Renal cortical epithelial cell (primary cell): ENCODE results near the gene GRM6. TPM values are rescaled to one million over a fixed set of nuclear protein-coding genes. Genes with fewer than 3 reads are reported as not detected.

Experiments
- DNase-seq: peaks from one replicate; pipeline ENCODE4 v3.0.0-alpha.2; 2011; ENCODE audit warnings: low read depth
- total RNA-seq: library from RNA; depleted of rRNA; stranded (reverse); fragments of >200 nt; gene quantifications from 2 replicates; pipeline ENCODE4 v1.2.3, GENCODE V29; 2014

GRM6 gene
- not detected in 2 replicates for total RNA-seq

GRCh38 chr5:178994580-178995340 is at the start of gene GRM6:
GRM6 (minus strand) TSS chr5:178995320; CDS start chr5:178994944, 376 bp downstream.
- no peak for DNase-seq

- DNase-seq = no peak
These were observed 49.6 kb upstream of the GRM6 start for GRCh38 chr5:179044765-179045164.

GRCh38 chr5:179033004-179033580 is 38.0 kb upstream of the GRM6 start:
- DNase-seq = no peak

GRCh38 chr5:179023528-179024189 is 28.5 kb upstream of the GRM6 start, which contains the start of gene ZNF879:
ZNF879 (plus strand) TSS chr5:179023804; CDS start chr5:179025005, 1,201 bp downstream.
- DNase-seq = peak; percentile 88

GRCh38 chr5:179008667-179009066 is 13.5 kb upstream of the GRM6 start:
- no peak for DNase-seq

GRCh38 chr5:179006564-179006963 is 11.4 kb upstream of the GRM6 start:
- DNase-seq = no peak

GRCh38 chr5:178998441-178998840 is 3.3 kb upstream of the GRM6 start:
- no peak for DNase-seq

- no peak for DNase-seq
These were observed 2.1 kb upstream of the GRM6 start for GRCh38 chr5:178997191-178997590.

GRCh38 chr5:178996156-178996555 is 1.0 kb upstream of the GRM6 start:
- DNase-seq = no peak

GRCh38 chr5:178995341-178995690 is 196 bp upstream of the GRM6 start:
- no peak for DNase-seq

GRCh38 chr5:178993955-178994579 is 1.1 kb downstream of the GRM6 start:
- no peak for DNase-seq

GRCh38 chr5:178993236-178993765 is 1.8 kb downstream of the GRM6 start:
- DNase-seq = no peak

- DNase-seq = no peak
These were observed 2.7 kb downstream of the GRM6 start for GRCh38 chr5:178992291-178992895.

GRCh38 chr5:178991190-178992145 is 3.7 kb downstream of the GRM6 start:
- DNase-seq = no peak

- no peak for DNase-seq
These were observed 4.6 kb downstream of the GRM6 start for GRCh38 chr5:178990491-178990890.

GRCh38 chr5:178989311-178989710 is 5.8 kb downstream of the GRM6 start:
- DNase-seq = no peak

- no peak for DNase-seq
These were observed 6.5 kb downstream of the GRM6 start for GRCh38 chr5:178988436-178989220.

- no peak for DNase-seq
These were observed 8.7 kb downstream of the GRM6 start for GRCh38 chr5:178986326-178986960.
